ENCODE results near the gene VWA8. TPM values are rescaled to one million over a fixed set of nuclear protein-coding genes. Genes with fewer than 3 reads are reported as not detected.

The VWA8 gene
- total RNA-seq, 1 experiment from 2014 or later = 22.6 TPM

DNA sequence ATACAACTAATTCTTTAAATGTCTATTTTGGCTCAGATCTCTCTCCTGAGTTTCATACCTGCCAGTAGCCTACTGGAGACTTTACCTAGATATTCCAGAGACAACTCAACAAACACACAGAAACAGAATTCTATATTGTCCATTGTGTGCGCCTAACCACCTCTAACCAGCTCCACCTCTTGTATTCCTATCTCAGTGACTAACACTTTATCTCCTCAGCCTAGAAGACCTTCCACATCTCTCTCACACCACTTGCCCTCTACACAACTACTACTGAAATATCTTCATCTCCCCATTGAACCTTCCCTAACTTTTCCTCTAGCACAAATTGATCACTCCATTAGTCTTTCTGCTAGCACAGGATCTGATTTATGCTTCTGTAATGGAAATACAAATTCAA lies 6.7 kb downstream of the VWA8 start:
- no peak overlapping the region for H3K9ac ChIP-seq (ENCODE audit: low read length)
- DNase-seq (ENCODE audit: low read depth, low spot score) (no peak), ATAC-seq (no peak)
- intact Hi-C loops (cut with micrococcal nuclease) = no loop called here
- H3K4me1 ChIP-seq (ENCODE audit: control insufficient read depth in 1 of 2, insufficient read depth in 2 of 2, low read length in 2 of 2) = peaks cover 0 to 5% of the 10 kb centered on the region in 2 experiments; a peak in 2 of 4 replicates
- no peaks in the 10 kb centered on the region for H3K9me3 ChIP-seq (ENCODE audit: control insufficient read depth in 1 of 2, insufficient read depth in 1 of 2, low read depth in 1 of 2, low read length in 2 of 2)
- no peak overlapping the region for H3K4me2 ChIP-seq (ENCODE audit: low read length)
- peaks cover 93% of the 10 kb centered on the region for H3K79me2 ChIP-seq (ENCODE audit: insufficient read depth, low read length)
- no peak overlapping the region for H3K4me3 ChIP-seq (replicated peaks in 1 of 2; ENCODE audit: low read depth in 1 of 2, low read length in 2 of 2)
- ChIA-PET POLR2A (no interaction called here), CTCF (interaction anchor here (1.1 kb wide), 1 partner anchor 286 kb away, joined by 3 read pairs; no protein-coding TSS in a partner anchor), RAD21 (ENCODE audit: low non-redundant PET in 1 of 2, low total read pairs in 2 of 2, uncharacterized antibody in 2 of 2, unreplicated experiment in 2 of 2) (no interaction called here)
- H3K9me2 ChIP-seq (ENCODE audit: insufficient read depth) = no peaks in the 10 kb centered on the region
- no peaks in the 10 kb centered on the region for H3K27me3 ChIP-seq (ENCODE audit: insufficient read depth, low read length)
- BruUV-seq (replicated peaks) = no TSS peak
- H3K27ac ChIP-seq (ENCODE audit: low read depth, low read length) = no peak overlapping the region
- TF ChIP-seq, protein P1, sequence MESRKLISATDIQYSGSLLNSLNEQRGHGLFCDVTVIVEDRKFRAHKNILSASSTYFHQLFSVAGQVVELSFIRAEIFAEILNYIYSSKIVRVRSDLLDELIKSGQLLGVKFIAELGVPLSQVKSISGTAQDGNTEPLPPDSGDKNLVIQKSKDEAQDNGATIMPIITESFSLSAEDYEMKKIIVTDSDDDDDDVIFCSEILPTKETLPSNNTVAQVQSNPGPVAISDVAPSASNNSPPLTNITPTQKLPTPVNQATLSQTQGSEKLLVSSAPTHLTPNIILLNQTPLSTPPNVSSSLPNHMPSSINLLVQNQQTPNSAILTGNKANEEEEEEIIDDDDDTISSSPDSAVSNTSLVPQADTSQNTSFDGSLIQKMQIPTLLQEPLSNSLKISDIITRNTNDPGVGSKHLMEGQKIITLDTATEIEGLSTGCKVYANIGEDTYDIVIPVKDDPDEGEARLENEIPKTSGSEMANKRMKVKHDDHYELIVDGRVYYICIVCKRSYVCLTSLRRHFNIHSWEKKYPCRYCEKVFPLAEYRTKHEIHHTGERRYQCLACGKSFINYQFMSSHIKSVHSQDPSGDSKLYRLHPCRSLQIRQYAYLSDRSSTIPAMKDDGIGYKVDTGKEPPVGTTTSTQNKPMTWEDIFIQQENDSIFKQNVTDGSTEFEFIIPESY (IDR thresholded peaks at IDR 0.05; ENCODE audit: extremely low read depth, insufficient replicate concordance, low read length) = no peak
- TF ChIP-seq POLR2A (IDR thresholded peaks at IDR 0.05; ENCODE audit: borderline replicate concordance, extremely low read depth, insufficient read depth, insufficient read length) (no peak), ELF1 (IDR thresholded peaks at IDR 0.05; ENCODE audit: borderline replicate concordance, low read depth) (no peak), EZH2 (IDR thresholded peaks at IDR 0.05) (no peak), CBX3 (IDR thresholded peaks at IDR 0.05; ENCODE audit: low read depth) (no peak)
- no peak overlapping the region for H2AFZ ChIP-seq (ENCODE audit: low read depth, low read length, poor library complexity, severe bottlenecking)
- no peaks in the 10 kb centered on the region for H4K20me1 ChIP-seq (ENCODE audit: insufficient read depth)
- no peaks in the 10 kb centered on the region for H3K36me3 ChIP-seq (ENCODE audit: control insufficient read depth in 1 of 2, insufficient read depth in 2 of 2, low read length in 2 of 2)

DNA sequence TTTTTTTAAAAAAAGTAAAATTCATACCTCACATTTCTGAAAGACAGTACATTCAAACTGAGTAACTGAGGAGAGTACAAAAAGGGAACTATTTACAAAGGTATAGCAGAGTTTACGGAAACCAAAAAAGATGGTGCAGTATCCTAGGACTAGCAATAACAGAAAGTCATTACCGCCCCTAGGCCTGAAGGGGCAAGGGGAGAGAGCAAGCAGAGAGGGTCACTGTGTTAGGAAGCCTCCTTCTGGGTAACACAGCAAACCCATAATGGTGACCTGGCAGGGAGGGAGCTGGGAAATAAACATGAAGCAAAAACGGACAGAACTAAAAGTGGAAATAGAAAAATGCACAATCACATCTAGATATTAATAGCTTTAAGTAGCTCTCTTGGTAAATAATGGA lies 8.2 kb downstream of the VWA8 start:
- intact Hi-C loops (cut with micrococcal nuclease) = no loop called here
- no peak for ATAC-seq
- H3K79me2 ChIP-seq (ENCODE audit: insufficient read depth, low read length) = peaks cover 86% of the 10 kb centered on the region

More for the DNA sequence above, 8.2 kb downstream of the VWA8 start:
- no peak overlapping the region for H3K27ac ChIP-seq (ENCODE audit: low read depth, low read length)
- H3K27me3 ChIP-seq (ENCODE audit: insufficient read depth, low read length) = no peaks in the 10 kb centered on the region
- no peak overlapping the region for H3K4me3 ChIP-seq (replicated peaks in 1 of 2; ENCODE audit: low read depth in 1 of 2, low read length in 2 of 2)
- H3K9me2 ChIP-seq (ENCODE audit: insufficient read depth) = no peaks in the 10 kb centered on the region
- ChIA-PET RAD21 (ENCODE audit: low non-redundant PET in 1 of 2, low total read pairs in 2 of 2, uncharacterized antibody in 2 of 2, unreplicated experiment in 2 of 2) (no interaction called here), CTCF (interaction anchor here (1.4 kb wide), 1 partner anchor 10 kb away, joined by 3 read pairs; no protein-coding TSS in a partner anchor), POLR2A (no interaction called here)
- H2AFZ ChIP-seq (ENCODE audit: low read depth, low read length, poor library complexity, severe bottlenecking) = no peak overlapping the region
- no peak overlapping the region for H3K9ac ChIP-seq (ENCODE audit: low read length)
- H3K36me3 ChIP-seq (ENCODE audit: control insufficient read depth in 1 of 2, insufficient read depth in 2 of 2, low read length in 2 of 2) = no peaks in the 10 kb centered on the region
- no peaks in the 10 kb centered on the region for H4K20me1 ChIP-seq (ENCODE audit: insufficient read depth)
- no peak for DNase-seq (ENCODE audit: low read depth, low spot score)
- no peaks in the 10 kb centered on the region for H3K9me3 ChIP-seq (ENCODE audit: control insufficient read depth in 1 of 2, insufficient read depth in 1 of 2, low read depth in 1 of 2, low read length in 2 of 2)
- no TSS peak for BruUV-seq (replicated peaks)
- no peak for TF ChIP-seq FOSL1 (IDR thresholded peaks at IDR 0.05; ENCODE audit: low read depth)
- TF ChIP-seq ELF1 (IDR thresholded peaks at IDR 0.05; ENCODE audit: borderline replicate concordance, low read depth) = no peak
- TF ChIP-seq, protein P2, sequence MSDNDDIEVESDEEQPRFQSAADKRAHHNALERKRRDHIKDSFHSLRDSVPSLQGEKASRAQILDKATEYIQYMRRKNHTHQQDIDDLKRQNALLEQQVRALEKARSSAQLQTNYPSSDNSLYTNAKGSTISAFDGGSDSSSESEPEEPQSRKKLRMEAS (IDR thresholded peaks at IDR 0.05) = no peak
- no peak for TF ChIP-seq EZH2phosphoT487 (IDR thresholded peaks at IDR 0.05; ENCODE audit: borderline replicate concordance)
- TF ChIP-seq, protein P3, sequence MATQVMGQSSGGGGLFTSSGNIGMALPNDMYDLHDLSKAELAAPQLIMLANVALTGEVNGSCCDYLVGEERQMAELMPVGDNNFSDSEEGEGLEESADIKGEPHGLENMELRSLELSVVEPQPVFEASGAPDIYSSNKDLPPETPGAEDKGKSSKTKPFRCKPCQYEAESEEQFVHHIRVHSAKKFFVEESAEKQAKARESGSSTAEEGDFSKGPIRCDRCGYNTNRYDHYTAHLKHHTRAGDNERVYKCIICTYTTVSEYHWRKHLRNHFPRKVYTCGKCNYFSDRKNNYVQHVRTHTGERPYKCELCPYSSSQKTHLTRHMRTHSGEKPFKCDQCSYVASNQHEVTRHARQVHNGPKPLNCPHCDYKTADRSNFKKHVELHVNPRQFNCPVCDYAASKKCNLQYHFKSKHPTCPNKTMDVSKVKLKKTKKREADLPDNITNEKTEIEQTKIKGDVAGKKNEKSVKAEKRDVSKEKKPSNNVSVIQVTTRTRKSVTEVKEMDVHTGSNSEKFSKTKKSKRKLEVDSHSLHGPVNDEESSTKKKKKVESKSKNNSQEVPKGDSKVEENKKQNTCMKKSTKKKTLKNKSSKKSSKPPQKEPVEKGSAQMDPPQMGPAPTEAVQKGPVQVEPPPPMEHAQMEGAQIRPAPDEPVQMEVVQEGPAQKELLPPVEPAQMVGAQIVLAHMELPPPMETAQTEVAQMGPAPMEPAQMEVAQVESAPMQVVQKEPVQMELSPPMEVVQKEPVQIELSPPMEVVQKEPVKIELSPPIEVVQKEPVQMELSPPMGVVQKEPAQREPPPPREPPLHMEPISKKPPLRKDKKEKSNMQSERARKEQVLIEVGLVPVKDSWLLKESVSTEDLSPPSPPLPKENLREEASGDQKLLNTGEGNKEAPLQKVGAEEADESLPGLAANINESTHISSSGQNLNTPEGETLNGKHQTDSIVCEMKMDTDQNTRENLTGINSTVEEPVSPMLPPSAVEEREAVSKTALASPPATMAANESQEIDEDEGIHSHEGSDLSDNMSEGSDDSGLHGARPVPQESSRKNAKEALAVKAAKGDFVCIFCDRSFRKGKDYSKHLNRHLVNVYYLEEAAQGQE (IDR thresholded peaks at IDR 0.05; ENCODE audit: low read depth) = no peak
- TF ChIP-seq JUND (IDR thresholded peaks at IDR 0.05) = no peak
- H3K4me2 ChIP-seq (ENCODE audit: low read length) = no peak overlapping the region
- peaks cover 0 to 5% of the 10 kb centered on the region in 2 experiments; a peak in 1 of 4 replicates for H3K4me1 ChIP-seq (ENCODE audit: control insufficient read depth in 1 of 2, insufficient read depth in 2 of 2, low read length in 2 of 2)

Measured in HCT116 (cell line).